Testis (tissue), 3 donors: ENCODE data around the gene CBFA2T2. TPM values are rescaled to one million over a fixed set of nuclear protein-coding genes. Genes with fewer than 3 reads are reported as not detected.

ENCODE experiments used
- DNase-seq: peaks from one replicate; pipeline ENCODE4 v3.0.0-alpha.2; 2019
- H3K27ac ChIP-seq, 2 donors: fragments of 200-600 bp; sonication (generic); one replicate each; pipeline ENCODE4 v1.5.1; 2019
- H3K27me3 ChIP-seq: fragments of 200-600 bp; sonication (generic); one replicate; pipeline ENCODE4 v1.5.1; 2019
- H3K36me3 ChIP-seq: fragments of 200-600 bp; sonication (generic); one replicate; pipeline ENCODE4 v1.5.1; 2017; ENCODE audit warnings: low read depth; ENCODE audit errors: missing control alignments
- H3K4me1 ChIP-seq: fragments of 200-600 bp; sonication (generic); one replicate; pipeline ENCODE4 v1.5.1; 2019
- H3K4me3 ChIP-seq, 2 donors: fragments of 200-600 bp; sonication (generic); one replicate each; pipeline ENCODE4 v1.5.1; 2017 to 2019
- H3K9me3 ChIP-seq: fragments of 200-600 bp; sonication (generic); one replicate; pipeline ENCODE4 v1.5.1; 2017
- CTCF ChIP-seq, 3 experiments: fragments of 450-650 bp in 2 of 3; fragments of 200-600 bp in 1 of 3; sonication (generic) in 1 of 3; IDR thresholded peaks; one replicate each; pipeline ENCODE4 v1.5.1; 2016 to 2019; ENCODE audit warnings: antibody characterized with exemption in 3 of 3, mild to moderate bottlenecking in 2 of 3, moderate library complexity in 1 of 3
- POLR2A ChIP-seq: fragments of 450-650 bp; IDR thresholded peaks from one replicate; pipeline ENCODE4 v1.6.1; 2017; ENCODE audit warnings: antibody characterized with exemption, mild to moderate bottlenecking, moderate library complexity
- WGBS, 2 donors: methylation state at CpG; one replicate each; pipeline ENCODE4 v1.1.5; 2018; 5-methylcytosine and 5-hydroxymethylcytosine counted together
- intact Hi-C: fragments of 100-400 bp; cut with DNase I; formaldehyde crosslinking; loops from one replicate; pipeline ENCODE4 v1.15.1; 2023; ENCODE audit warnings: low total_unique reads
- polyA plus RNA-seq: library from polyadenylated mRNA; stranded (reverse); fragments of 350-450 nt; fragmentation: Illumina TruSeq; extraction: RNeasy Lipid Tissue Mini Kit (QIAGEN cat#74804); gene quantifications from one replicate; pipeline ENCODE4 v1.2.3, GENCODE V29; 2014; ENCODE audit warnings: low read depth, low replicate concordance; ENCODE audit not compliant: insufficient read depth
- total RNA-seq, 2 donors: library from RNA; depleted of rRNA; stranded (reverse); fragments of >200 nt; gene quantifications; one replicate each; pipeline ENCODE4 v1.2.3, GENCODE V29; 2016

Gene CBFA2T2
- total and polyA plus RNA-seq, 3 donors from 2014 or later = 25.2 to 39.2 (median 33.1) TPM

- H3K4me1 ChIP-seq = no peaks in the 10 kb centered on the region
- H3K4me3 ChIP-seq = no peak overlapping the region
- H3K27me3 ChIP-seq = no peaks in the 10 kb centered on the region
- no peaks in the 10 kb centered on the region for H3K9me3 ChIP-seq
- 90 to 94% methylated on average over 11 of the region's 11 CpGs for WGBS, 2 donors
- H3K27ac ChIP-seq = no peak overlapping the region
- TF ChIP-seq POLR2A = no peak
- TF ChIP-seq CTCF (IDR thresholded peaks at IDR 0.05) = no peak
- intact Hi-C loops = no loop called here
- H3K36me3 ChIP-seq = no peaks in the 10 kb centered on the region
- DNase-seq = no peak
These were observed 25.8 kb downstream of the CBFA2T2 start for GRCh38 chr20:33515569-33516216.

DNA sequence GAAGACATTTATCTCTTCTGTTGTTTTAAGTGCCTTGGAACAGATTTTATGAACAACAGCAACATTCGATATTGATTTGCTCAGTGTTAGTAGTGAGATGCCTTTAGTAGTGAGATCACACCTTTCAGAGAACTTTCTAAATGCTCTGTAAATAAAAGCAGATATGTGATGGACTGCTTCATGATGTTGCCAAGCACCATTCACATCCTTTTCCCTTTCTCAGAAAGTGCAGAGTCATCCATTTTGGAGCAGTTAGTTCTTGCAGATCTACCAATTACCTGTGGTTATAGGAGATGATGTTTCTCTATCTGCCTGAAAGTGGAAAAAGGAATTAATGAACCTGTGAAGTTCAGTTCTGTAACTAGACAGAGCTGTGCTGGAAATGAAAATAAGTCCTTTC is 27.0 kb downstream of the CBFA2T2 start:
- no peaks in the 10 kb centered on the region for H3K4me1 ChIP-seq
- H3K27me3 ChIP-seq = no peaks in the 10 kb centered on the region
- no peaks in the 10 kb centered on the region for H3K9me3 ChIP-seq
- TF ChIP-seq CTCF (IDR thresholded peaks at IDR 0.05) (no peak), POLR2A (no peak)
- DNase-seq = no peak
- intact Hi-C loops = no loop called here
- no peak overlapping the region for H3K4me3 ChIP-seq
- no peak overlapping the region for H3K27ac ChIP-seq
- 37 to 40% methylated on average over 1 of the region's 1 CpG for WGBS, 2 donors
- H3K36me3 ChIP-seq = no peaks in the 10 kb centered on the region

- TF ChIP-seq CTCF (IDR thresholded peaks at IDR 0.05) (no peak), POLR2A (no peak)
- 83 to 84% methylated on average over 5 of the region's 5 CpGs for WGBS, 2 donors
- Histone ChIP-seq H3K27me3 (no peaks in the 10 kb centered on the region), H3K4me1 (no peaks in the 10 kb centered on the region), H3K36me3 (no peaks in the 10 kb centered on the region), H3K4me3 (no peak overlapping the region), H3K27ac (no peak overlapping the region), H3K9me3 (no peaks in the 10 kb centered on the region)
- DNase-seq = no peak
- intact Hi-C loops = no loop called here
These were observed 28.2 kb downstream of the CBFA2T2 start for GRCh38 chr20:33518071-33518470.

GRCh38 chr20:33521461-33521860 is 31.6 kb downstream of the CBFA2T2 start:
- intact Hi-C loops = no loop called here
- DNase-seq = no peak
- H3K27me3 ChIP-seq = no peaks in the 10 kb centered on the region
- 58 to 91% methylated on average over 1 of the region's 1 CpG for WGBS, 2 donors
- no peak overlapping the region for H3K27ac ChIP-seq
- H3K36me3 ChIP-seq = no peaks in the 10 kb centered on the region
- no peaks in the 10 kb centered on the region for H3K4me1 ChIP-seq
- H3K4me3 ChIP-seq = no peak overlapping the region
- TF ChIP-seq POLR2A = no peak
- no peak for TF ChIP-seq CTCF (IDR thresholded peaks at IDR 0.05)
- H3K9me3 ChIP-seq = no peaks in the 10 kb centered on the region

DNA sequence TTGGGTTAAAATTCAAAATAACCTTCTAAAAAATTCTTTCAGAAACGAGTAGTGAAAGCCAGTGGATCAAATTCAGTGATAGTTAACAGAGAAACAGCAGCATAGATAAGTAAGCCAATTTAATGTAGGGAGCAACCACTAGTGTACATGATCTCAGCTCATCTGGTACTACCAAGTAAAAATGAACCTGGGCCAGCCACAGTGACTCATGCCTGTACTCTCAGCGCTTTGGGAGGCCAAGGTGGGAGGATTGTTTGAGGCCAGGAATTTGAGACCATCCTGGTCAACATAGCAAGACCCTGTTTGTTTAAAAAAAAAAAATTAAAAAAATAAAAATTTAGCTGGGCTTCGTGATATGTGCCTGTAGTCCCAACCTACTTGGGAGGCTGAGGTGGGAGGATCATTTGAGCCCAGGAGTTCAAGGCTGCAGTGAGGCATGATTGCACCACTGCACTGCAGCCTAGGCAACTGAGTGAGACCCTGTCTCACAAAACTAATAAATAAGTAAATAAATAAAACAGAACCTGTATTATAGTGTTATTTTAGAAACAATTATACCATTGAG is 32.4 kb downstream of the CBFA2T2 start:
- WGBS, 2 donors = 66 to 69% methylated on average over 3 of the region's 3 CpGs
- no peak overlapping the region for H3K27ac ChIP-seq
- TF ChIP-seq CTCF (IDR thresholded peaks at IDR 0.05) = no peak
- TF ChIP-seq POLR2A = no peak
- H3K4me3 ChIP-seq = no peak overlapping the region
- intact Hi-C loops = no loop called here
- H3K36me3 ChIP-seq = no peaks in the 10 kb centered on the region
- no peaks in the 10 kb centered on the region for H3K27me3 ChIP-seq
- H3K4me1 ChIP-seq = no peaks in the 10 kb centered on the region
- H3K9me3 ChIP-seq = no peaks in the 10 kb centered on the region
- DNase-seq = no peak
